Measurements from ENCODE around the gene OR52E8. TPM values are rescaled to one million over a fixed set of nuclear protein-coding genes. Genes with fewer than 3 reads are reported as not detected.

OR52E8 gene
- total and polyA plus RNA-seq, 8 donors: not detected

DNA sequence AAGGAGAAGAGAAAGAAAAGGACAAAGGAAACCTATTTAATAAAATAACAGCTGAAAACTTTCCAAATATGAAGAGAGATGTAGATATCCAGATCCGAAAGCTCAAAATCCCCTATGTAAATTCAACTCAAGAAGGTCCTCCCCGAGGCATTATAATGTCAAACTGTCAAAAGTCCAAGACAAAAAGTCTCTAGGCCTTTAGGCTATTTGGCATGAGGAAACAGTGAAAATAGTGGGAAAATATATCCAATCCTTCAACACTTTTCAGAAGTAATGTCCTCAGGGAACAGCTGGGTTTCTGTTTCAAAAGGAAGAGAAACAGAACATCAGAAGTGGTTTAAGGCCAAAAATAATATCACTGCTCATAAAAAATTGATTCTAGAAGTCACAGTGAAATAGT lies 21.1 kb upstream of the OR52E8 start:
- no peaks in the 10 kb centered on the region for H3K36me3 ChIP-seq
- no peaks in the 10 kb centered on the region for H3K9me3 ChIP-seq
- H3K27me3 ChIP-seq: no peaks in the 10 kb centered on the region
- intact Hi-C loops (cut with DNase I; ENCODE audit: low total_unique reads): no loop called here
- no peak overlapping the region for H3K27ac ChIP-seq
- H3K4me3 ChIP-seq: no peak overlapping the region
- WGBS, 5 donors: 50 to 78% (median 70%) methylated on average over 2 of the region's 2 CpGs
- TF ChIP-seq EP300 (IDR thresholded peaks at IDR 0.05) (no peak), POLR2A (IDR thresholded peaks at IDR 0.05) (no peak), POLR2AphosphoS5 (IDR thresholded peaks at IDR 0.05) (no peak)
- TF ChIP-seq, protein P1, sequence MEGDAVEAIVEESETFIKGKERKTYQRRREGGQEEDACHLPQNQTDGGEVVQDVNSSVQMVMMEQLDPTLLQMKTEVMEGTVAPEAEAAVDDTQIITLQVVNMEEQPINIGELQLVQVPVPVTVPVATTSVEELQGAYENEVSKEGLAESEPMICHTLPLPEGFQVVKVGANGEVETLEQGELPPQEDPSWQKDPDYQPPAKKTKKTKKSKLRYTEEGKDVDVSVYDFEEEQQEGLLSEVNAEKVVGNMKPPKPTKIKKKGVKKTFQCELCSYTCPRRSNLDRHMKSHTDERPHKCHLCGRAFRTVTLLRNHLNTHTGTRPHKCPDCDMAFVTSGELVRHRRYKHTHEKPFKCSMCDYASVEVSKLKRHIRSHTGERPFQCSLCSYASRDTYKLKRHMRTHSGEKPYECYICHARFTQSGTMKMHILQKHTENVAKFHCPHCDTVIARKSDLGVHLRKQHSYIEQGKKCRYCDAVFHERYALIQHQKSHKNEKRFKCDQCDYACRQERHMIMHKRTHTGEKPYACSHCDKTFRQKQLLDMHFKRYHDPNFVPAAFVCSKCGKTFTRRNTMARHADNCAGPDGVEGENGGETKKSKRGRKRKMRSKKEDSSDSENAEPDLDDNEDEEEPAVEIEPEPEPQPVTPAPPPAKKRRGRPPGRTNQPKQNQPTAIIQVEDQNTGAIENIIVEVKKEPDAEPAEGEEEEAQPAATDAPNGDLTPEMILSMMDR (IDR thresholded peaks at IDR 0.05): no peak
- H3K4me1 ChIP-seq: no peaks in the 10 kb centered on the region
- no peak for DNase-seq

DNA sequence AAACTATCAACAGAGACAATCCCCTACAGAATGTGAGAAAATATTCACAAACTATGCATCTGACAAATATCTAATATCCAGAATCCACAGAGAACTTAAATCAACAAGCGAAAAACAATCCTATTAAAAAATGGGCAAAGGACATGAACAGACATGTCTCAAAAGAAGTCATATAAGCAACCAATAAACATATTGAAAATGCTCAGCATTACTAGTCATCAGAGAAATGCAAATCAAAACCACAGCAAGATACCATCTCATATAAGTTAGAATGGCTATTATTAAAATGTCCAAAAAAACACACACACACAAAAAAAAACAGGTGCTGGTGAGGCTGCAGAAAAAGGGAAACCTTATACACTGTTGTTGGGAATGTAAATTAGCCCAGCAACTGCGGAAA lies 8.3 kb upstream of the OR52E8 start:
- Histone ChIP-seq H3K4me3 (no peak overlapping the region), H3K9me3 (peaks cover 0 to 4% (median 2%) of the 10 kb centered on the region in 4 donors), H3K36me3 (no peaks in the 10 kb centered on the region), H3K27ac (no peak overlapping the region), H3K4me1 (no peaks in the 10 kb centered on the region), H3K27me3 (no peaks in the 10 kb centered on the region)
- 73 to 93% (median 79%) methylated on average over 2 of the region's 2 CpGs for WGBS, 5 donors
- TF ChIP-seq POLR2A (IDR thresholded peaks at IDR 0.05): no peak
- TF ChIP-seq, protein P1 (IDR thresholded peaks at IDR 0.05): no peak
- TF ChIP-seq POLR2AphosphoS5 (IDR thresholded peaks at IDR 0.05): no peak
- TF ChIP-seq EP300 (IDR thresholded peaks at IDR 0.05): no peak
- intact Hi-C loops (cut with DNase I; ENCODE audit: low total_unique reads): no loop called here
- DNase-seq: no peak

DNA sequence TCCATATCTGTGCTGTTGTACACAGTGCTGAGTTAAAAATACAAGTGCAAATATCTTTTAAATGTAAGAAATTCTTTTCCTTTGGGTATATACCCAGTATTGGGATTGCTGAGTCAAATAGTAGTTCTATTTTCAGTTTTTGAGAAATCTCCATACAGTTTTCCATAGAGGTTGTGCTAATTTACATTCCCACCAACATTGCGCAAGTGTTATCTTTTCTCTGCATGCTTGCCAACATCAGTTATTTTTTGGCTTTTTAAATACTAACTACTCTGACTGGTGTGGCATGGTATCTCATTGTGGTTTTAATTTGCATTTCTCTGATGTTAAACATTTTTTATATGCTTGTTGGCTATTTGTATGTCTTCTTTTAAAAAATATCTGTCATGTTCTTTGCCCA lies 6.5 kb downstream of the OR52E8 start:
- H3K9me3 ChIP-seq: peaks cover 0 to 6% (median 0%) of the 10 kb centered on the region in 4 donors
- TF ChIP-seq, protein P1 (IDR thresholded peaks at IDR 0.05): no peak
- TF ChIP-seq POLR2A (IDR thresholded peaks at IDR 0.05) (no peak), EP300 (IDR thresholded peaks at IDR 0.05) (no peak), POLR2AphosphoS5 (IDR thresholded peaks at IDR 0.05) (no peak)
- WGBS, 5 donors: 87 to 97% (median 89%) methylated on average over 1 of the region's 1 CpG
- H3K4me1 ChIP-seq: no peaks in the 10 kb centered on the region
- H3K27ac ChIP-seq: no peak overlapping the region
- no peaks in the 10 kb centered on the region for H3K27me3 ChIP-seq
- intact Hi-C loops (cut with DNase I; ENCODE audit: low total_unique reads): no loop called here
- H3K4me3 ChIP-seq: no peak overlapping the region
- no peaks in the 10 kb centered on the region for H3K36me3 ChIP-seq
- DNase-seq: no peak

DNA sequence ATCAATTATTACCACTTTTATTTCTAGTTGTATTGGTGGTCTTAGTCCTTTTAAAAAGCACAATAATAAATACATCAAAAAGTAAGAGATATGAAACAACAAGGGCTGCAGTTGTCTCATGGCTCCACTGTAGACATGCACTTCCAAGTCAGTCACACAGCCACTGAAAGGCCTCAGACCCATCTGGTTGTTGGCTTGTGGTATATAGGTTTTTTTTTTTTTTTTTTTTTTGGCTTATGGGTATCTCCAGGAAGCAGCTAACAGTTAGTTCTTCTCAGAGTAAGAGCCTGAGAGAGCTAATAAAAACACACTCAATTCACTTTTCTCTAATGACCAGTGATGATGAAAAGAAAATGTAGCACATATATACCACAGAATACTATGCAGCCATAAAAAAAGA lies 9.8 kb downstream of the OR52E8 start:
- TF ChIP-seq EP300 (IDR thresholded peaks at IDR 0.05) (no peak), POLR2A (IDR thresholded peaks at IDR 0.05) (no peak), POLR2AphosphoS5 (IDR thresholded peaks at IDR 0.05) (no peak)
- TF ChIP-seq, protein P1 (IDR thresholded peaks at IDR 0.05): no peak
- H3K27ac ChIP-seq: no peak overlapping the region
- intact Hi-C loops (cut with DNase I; ENCODE audit: low total_unique reads): no loop called here

More for the DNA sequence above, 9.8 kb downstream of the OR52E8 start:
- Histone ChIP-seq H3K36me3 (no peaks in the 10 kb centered on the region), H3K4me1 (no peaks in the 10 kb centered on the region), H3K4me3 (no peak overlapping the region), H3K27me3 (no peaks in the 10 kb centered on the region), H3K9me3 (no peaks in the 10 kb centered on the region)
- DNase-seq: no peak
